LNCAP (cell line): ENCODE measurements around the gene FAM136A.

Experiments used
- TF ChIP-seq, protein P1 (sequence below): fragments of 450-650 bp; IDR thresholded peaks from 2 replicates; pipeline ENCODE4 v1.5.1; 2017; ENCODE audit warnings: mild to moderate bottlenecking

Gene FAM136A

DNA sequence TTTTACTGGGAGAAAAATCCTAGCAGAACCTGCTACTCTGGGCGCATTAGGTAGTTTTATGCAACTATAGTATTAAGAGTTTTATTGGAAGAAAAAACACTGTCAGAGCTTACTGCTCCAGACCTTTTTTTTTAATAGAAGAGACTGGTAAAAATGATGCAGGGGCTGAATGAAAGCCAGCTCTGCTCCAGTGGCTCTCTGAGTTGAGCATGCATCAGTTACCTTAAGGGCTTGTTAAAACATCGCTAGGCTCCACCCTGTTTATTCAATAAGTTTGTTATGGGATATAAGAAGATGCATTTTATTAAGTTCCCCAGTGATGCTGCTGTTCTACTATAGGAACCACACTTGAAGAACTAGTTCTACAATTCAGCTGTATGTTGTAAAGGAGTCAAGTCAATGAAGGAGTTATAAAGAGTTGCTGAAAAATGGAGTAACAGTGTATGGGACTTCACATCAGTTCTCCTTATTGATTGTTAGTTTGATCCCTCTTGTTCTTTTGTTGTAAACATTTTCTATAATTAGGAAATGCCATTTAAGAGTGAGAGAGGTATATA is 21.5 kb downstream of the FAM136A start:
- TF ChIP-seq, protein P1, sequence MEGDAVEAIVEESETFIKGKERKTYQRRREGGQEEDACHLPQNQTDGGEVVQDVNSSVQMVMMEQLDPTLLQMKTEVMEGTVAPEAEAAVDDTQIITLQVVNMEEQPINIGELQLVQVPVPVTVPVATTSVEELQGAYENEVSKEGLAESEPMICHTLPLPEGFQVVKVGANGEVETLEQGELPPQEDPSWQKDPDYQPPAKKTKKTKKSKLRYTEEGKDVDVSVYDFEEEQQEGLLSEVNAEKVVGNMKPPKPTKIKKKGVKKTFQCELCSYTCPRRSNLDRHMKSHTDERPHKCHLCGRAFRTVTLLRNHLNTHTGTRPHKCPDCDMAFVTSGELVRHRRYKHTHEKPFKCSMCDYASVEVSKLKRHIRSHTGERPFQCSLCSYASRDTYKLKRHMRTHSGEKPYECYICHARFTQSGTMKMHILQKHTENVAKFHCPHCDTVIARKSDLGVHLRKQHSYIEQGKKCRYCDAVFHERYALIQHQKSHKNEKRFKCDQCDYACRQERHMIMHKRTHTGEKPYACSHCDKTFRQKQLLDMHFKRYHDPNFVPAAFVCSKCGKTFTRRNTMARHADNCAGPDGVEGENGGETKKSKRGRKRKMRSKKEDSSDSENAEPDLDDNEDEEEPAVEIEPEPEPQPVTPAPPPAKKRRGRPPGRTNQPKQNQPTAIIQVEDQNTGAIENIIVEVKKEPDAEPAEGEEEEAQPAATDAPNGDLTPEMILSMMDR: no peak

DNA sequence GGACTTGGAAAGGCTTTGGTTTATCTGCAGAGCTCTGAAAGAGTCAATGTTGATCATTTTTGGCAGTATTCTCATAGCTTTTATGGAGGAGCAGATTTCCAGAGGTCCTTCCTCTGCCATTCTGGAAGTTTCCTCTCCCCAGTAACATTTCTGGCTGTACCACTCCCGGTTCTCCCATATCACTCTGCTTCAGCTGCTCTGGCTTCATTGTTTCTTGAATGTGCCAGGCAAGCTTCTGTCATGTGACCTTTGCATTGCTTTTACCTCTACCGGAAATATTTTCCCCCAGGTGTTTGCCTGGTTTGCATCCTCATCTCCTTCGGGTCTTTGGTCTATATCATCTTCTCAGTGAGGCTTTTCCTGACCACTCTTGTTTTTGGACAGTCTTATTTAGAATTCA is 31.5 kb downstream of the FAM136A start:
- TF ChIP-seq, protein P1: no peak

DNA sequence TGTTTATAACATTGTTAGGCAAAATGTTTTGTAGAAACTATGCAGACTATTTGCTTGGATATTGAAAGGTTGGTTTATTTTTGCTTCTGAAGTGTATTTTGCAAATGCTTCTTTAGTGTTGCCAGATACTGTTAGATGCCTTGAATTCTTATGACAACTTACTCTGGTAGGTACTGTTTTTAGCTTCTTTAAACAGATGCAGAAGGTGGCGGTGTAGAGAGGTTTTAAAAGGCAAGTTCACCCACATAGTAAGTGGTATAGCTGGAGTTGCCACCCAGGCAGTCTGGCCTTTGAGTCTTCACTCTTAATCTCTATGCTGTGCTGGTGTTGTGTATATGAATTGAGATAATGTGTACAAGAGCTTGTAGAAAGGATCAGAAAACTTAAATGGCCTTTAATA is 40.4 kb downstream of the FAM136A start:
- TF ChIP-seq, protein P1: no peak

DNA sequence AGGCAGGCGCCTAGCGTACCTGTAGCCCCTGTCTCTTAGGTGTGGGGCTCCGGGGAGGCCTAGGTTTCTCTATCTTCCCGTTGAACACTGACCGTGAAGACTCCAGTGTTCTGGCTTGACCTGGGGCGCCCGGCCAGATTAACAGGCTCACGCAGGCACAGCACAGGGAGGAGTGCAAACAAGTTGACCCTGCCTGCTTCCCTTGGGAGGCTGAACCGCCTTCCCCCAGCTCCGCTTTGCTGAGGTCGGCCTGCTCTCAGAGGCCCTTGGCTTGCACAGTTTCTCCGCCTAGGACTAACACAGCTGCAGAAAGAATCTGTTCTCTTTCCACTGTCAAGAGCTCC is 43.4 kb downstream of the FAM136A start:
- TF ChIP-seq, protein P1: no peak

DNA sequence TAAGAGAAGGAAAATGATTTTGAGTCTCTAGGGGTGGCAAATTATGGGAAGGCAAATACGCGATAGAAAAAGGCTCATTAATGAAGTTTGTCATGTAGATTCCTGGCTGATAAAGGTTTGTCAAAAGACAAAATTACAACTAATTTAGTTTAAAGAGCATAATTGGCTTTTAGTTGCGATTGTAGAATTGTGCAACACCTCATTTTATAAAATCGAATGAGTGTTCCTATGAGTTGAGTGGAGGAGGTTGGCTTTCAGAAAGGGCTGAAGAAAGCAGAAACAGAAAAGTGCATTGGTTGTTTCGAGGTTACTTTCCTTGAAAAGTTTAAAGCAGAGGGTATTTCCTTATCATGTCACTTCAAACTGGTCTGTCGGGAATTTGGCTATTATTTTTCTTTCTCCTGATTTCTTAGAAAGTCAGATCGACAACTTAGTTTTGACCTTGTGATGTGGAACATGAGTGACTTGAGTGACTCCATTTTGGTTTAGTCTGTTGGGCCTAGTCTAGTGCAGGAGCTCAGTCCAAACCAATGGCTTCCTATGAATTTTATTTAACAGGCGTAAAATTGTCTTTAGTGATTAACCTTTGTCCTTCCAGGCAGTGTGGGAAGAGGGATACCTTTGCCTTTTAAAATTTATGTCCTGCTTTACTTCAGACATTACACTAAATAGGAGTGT is 46.1 kb downstream of the FAM136A start:
- TF ChIP-seq, protein P1: no peak

DNA sequence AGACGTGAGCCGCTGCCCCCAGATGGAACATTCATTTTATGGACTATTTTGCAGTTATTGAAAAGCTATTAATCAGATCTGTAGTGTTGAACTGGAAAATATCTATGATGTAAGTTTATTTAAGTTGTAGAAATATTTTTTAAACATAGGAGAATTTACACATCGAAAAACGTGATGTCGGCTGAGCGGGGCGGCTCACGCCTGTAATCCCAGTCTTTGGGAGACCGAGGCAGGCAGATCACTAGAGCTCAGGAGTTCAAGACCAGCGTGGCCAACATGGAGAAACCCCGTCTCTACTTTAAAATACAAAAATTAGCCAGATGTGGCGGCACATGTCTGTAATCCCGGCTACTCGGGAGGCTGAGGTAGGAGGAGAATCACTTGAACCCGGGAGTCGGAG is 51.4 kb downstream of the FAM136A start:
- TF ChIP-seq, protein P1: no peak

DNA sequence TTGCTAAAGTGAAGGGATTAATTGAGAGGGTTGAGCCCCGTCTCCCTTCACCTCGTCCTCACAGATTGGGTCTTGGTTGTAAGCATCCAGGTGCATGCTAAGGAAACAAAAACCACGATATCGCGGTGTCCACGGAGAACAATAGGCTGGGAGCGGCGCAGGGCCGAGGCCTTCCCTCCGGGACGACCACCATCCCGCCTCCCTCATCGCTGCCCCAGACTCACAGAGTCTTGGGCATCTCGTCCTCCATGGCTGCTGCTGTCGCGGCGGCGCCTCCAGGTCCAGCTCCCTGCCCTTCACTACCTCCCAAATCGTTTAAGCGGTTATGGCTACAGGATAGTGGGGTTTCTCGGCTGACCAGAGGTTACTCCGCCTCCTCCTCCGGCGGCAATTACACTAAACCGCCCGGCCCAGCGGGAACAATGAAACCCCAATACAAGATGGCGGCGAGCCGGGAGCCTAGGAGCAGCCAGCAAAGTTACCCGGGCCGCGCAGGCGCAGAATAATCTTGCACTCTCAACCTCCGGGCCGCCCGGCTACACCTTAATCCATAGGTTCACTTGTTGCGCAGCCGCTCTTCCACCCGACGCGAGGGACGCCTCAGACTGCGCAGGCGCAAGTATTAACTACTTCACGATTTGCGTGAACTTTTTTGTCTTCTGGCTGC is 53.6 kb downstream of the FAM136A start, which contains the start of gene TIA1:
TIA1 (minus strand) TSS at position 448 of the 667 bp plus-strand sequence; CDS start at position 250, 198 bp downstream.
- TF ChIP-seq, protein P1: no peak
